HG02642 (cell line): ENCODE measurements around the gene CRYZL1.
"Not testable (repeated sequence)": the region's sequence is repeated elsewhere in the genome, so short reads cannot be mapped to it uniquely, and the experiment has no call there.

ENCODE experiments used
- ATAC-seq: cut with Tn5 transposase; IDR thresholded peaks from one replicate; pipeline ENCODE4 v1.9.1; 2021; ENCODE audit warnings: mild to moderate bottlenecking; ENCODE audit not compliant: unreplicated experiment, poor library complexity

Gene CRYZL1

DNA sequence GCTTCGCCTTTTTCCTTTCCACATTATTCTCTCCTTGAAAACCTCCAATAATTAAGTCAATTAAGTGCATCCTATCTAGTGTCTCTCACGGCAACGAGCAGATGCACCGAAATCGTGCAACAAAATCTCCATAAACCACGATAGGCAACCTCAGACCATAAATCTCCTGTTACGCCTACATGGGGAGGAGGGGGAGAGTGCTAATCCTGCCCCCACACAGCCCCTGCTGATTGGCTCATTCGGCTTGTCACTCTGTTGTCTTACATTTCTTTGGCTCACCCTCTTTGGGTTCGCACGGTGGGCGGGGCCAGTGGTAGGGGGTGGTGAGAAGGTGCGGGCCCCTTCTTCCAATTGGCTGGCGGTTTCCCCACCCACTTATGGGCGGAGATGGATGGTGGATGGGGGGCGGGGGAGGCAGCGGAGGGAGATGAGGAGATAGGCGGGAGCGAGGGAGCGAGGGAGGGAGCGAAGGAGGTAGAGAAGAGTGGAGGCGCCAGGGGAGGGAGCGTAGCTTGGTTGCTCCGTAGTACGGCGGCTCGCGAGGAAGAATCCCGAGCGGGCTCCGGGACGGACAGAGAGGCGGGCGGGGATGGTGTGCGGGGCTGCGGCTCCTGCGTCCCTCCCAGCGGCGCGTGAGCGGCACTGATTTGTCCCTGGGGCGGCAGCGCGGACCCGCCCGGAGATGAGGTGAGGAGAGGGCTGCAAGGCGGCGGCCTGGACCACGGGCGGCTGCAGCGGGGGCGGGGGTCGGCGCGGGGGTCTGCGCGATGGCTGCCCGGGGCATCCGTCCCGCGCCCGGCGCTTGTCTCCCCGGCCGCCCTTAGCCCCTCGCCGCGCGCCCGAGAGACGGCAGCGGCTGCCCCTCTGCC lies 720 bp upstream of the CRYZL1 start, which contains the start of gene ITSN1:
ITSN1 (plus strand) TSS at position 475 of the 869 bp plus-strand sequence. CDS start 76,328 bp downstream, outside the sequence.
- ATAC-seq: peak; percentile 88

DNA sequence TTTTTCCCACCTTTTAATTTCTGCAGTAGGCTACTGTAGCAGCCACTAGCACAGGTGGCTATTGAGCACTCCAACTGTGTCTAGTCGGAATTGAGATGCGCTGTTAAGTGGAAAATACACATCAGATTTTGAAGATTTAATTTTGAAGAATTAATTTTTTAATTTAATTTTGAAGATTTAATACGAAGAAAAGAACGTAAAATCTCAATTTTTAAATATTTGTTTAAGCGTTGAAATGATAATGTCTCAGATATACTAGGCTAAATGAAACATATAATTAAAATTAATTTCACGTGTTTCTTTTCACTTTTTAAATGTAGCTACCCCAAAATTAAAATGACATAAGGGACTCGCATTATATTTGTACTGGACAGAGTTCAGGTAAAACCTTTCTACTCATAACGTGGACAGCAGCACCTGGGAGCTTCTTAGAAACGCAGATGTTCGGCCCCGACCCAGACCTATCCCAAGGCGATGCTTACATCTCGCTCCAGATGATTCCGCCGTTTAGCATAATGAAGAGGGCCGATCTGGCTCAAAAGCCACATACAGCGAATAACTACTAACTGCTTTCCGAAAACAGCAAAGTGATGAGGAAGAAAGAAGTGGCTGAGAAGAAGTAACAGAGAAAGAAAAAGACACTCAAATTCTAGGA lies 717 bp downstream of the CRYZL1 start:
- no peak for ATAC-seq

DNA sequence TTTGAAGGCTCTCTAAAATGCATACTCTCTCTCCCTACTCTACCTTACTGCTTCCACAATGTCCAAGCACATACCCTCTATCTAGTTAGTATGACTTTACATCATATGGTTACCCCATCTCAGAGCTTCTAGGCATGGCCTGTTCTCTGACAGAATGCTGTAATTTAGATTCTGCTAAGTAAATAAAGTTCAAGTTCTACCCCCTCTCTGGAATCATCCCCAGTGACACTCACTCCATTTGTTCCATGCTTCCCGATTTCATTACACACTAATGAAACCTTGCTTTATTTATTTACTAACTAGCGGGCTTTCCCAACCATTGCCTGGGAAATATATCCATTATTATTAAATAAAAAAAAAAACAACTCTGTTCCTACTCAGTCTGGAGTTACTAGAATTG lies 7.3 kb downstream of the CRYZL1 start:
- ATAC-seq: no peak

DNA sequence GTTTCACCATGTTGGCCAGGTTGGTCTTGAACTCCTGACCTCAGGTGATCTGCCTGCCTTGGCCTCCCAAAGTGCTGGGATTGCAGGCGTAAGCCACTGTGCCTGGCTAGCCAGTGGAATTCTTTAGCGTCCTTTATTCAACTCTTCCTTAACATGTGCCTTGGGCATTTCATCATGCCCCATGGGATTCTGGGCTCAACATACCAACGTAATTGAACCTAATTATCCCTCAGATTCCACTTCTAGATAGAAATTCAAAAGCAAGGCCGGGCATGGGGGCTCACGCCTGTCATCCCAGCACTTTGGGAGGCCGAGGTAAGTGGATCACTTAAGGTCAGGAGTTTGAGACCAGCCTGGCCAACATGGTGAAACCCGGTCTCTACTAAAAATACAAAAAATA lies 15.4 kb downstream of the CRYZL1 start:
- not testable (repeated sequence) for ATAC-seq

DNA sequence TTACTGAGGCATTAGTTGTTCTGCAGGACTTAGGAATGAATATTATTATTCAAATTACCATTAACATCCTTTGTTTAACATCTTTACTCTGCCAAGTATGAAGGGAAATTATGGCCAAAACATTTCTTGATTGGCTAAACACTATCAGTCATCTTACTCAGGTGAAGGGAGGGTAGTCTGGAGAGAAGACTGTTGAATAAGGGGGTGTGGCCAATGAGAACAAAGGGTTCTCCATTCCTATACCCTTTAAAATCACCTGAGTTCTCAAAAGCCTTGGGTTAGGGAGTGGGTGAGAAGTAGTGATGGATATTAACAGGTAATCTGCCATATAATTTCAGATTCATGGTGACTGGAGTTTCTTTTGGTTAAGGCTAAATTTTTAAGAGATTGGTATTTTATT lies 19.3 kb downstream of the CRYZL1 start:
- no peak for ATAC-seq

DNA sequence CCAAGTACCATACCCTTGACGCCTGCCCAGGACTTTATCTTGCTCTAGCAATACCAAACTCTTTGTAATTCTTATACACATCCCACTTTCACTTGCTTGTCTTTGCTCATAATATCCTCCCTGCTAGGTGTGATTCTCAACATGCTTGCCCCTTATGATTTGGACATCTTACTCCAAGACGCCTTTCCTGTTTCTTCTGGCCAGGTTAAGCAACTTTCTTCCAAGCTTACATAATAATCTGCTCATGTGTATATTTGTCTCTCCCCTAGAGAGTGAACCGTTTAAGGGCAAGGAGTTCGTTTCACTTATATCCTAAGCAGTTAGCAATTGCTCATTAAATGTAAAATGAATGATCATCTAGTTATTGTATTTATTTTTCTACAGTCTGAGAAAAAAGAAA lies 21.8 kb downstream of the CRYZL1 start:
- ATAC-seq: no peak

DNA sequence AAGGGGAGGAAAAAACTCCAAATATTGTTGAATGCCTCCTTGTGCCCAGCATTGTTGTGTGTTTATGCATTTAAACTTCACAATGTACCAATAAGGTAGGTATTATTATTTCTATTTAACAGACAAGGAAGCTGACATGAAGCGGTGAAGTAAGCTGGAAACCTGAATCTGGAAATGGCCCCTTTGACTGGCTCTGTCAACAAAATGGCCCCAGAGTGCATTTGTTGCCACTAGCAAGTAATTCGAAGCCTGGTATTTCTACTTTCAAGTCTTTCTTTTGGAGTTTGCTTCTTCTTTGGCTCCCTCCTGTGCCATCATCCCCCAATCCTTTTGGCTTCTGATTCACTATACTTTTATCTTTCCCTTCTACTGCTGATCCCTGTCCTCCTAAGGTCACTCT lies 23.1 kb downstream of the CRYZL1 start:
- ATAC-seq: no peak

DNA sequence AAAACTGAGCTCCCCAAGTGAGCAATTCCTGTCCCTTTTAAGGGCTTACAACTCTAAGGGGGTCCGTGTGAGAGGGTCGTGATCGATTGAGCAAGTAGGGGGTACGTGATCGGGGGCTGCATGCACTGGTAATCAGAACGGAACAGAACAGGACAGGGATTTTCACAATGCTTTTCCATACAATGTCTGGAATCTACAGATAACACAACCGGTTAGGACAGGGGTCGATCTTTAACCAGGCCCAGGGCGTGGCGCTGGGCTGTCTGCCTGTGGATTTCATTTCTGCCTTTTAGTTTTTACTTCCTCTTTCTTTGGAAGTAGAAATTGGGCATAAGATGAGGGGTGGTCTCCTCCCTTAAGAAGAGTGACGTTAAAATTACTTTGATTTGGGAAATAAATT lies 24.0 kb downstream of the CRYZL1 start:
- ATAC-seq: not testable (repeated sequence)

DNA sequence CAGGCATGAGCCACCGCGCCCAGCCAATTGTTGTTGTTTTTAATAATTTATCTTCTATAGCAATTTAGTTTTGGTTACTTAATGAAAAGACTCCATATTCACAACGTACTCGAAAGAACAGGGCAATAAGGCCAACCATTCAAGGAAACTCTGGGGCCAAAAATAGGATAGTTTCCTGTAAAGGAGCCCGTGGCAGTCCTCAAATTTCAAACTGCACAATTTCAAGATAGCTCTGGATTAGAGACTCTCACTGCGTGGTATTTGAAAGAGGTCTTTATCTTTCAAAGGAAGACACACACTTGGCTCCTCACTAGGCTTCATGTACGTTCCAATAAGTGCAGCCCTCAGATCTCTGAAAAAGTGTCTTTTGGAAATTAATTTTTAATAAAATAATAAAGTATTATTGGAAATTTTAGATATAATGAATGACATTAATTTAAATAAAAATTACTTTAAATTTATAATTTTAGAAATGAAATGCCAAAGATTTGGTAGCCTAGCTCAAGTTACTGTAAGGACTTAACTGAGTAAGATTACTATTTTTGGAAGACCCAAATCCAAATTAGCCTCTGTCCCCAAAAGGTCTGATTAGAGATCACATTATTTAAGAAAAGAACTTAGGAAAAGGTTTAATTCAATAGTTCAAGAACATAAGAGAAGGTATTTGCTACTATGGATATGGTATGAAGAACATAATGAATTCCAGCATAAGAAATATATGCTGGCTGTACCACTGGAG lies 30.4 kb downstream of the CRYZL1 start:
- no peak for ATAC-seq

DNA sequence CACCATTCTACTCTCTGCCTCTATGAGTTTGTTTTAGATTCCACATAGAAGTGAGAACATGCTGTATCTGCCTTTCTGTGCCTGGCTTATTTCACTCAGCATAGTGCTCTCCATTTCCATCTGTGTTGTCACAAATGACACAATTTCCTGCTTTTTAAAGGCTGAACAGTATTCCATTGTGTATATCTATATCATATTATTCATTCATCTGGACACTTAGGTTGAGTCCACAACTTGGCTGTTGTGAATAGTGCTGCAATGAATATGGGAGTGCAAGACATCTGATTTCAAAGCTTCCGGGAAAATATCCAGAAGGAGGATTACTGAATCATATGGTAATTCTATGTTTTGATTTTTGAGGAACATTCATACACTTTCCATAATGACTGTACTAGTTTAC lies 33.0 kb downstream of the CRYZL1 start:
- no peak for ATAC-seq

DNA sequence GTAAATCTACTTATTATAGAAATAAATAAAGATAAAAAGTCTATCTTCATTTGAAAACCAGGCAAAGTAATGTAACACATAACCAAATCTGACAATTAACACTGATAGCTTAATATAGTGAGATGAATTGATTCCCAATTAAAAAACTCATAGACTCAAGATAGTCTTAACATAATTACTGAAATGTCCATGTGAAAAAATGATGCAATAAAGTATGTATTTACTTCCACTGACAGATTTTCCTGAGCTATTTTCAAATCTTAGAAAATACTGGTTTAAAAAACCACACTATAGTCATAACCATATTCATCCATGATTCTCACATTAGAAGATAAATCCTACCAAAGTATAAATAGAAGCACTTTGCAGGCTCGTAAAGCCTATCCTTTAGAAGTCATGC lies 43.5 kb downstream of the CRYZL1 start:
- no peak for ATAC-seq

DNA sequence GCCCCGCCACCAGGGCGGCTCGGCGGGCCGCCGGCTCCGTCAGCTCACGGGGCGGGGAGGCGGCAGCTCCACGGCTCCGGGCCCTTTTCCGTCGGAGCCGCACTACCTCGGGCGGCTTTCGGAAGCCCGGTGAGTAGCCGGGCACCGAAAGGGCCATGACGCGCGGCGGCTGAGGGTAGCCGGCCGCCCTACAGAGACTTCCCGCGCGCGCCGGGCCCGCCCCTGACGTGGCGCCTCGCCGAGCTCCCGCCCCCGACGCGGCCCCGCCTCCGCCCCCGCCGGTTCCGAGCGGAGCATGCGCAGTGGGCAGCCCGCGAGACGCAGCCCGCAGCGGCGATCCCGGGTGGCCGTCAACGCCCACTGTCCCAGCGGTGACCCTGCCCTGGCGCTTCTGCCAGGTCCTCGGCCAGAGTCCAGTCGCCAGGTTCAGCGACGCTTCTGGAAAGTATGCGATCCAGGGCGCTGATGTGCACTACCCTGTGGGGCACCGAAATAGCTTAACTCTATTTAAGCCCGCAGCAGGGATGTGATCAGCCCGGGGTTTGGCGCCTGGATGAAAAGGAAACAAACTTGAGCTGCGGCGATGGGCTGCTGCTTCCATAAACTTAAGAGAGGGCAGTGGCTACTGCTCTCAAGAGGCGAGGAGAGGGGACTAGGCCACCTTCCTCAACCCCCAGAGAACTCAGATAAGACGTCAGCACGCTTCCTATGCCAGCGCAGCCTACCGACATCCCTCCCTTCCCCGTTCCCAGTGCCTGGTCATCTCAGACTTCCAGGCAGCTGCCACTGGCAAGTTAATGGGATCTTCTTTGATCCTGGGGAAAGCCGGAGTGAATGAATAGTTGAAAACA lies 52.8 kb downstream of the CRYZL1 start, which contains the start of gene DONSON:
DONSON (minus strand) TSS at position 200 of the 851 bp plus-strand sequence; CDS start at position 157, 43 bp downstream.
- peak; percentile 94 for ATAC-seq

DNA sequence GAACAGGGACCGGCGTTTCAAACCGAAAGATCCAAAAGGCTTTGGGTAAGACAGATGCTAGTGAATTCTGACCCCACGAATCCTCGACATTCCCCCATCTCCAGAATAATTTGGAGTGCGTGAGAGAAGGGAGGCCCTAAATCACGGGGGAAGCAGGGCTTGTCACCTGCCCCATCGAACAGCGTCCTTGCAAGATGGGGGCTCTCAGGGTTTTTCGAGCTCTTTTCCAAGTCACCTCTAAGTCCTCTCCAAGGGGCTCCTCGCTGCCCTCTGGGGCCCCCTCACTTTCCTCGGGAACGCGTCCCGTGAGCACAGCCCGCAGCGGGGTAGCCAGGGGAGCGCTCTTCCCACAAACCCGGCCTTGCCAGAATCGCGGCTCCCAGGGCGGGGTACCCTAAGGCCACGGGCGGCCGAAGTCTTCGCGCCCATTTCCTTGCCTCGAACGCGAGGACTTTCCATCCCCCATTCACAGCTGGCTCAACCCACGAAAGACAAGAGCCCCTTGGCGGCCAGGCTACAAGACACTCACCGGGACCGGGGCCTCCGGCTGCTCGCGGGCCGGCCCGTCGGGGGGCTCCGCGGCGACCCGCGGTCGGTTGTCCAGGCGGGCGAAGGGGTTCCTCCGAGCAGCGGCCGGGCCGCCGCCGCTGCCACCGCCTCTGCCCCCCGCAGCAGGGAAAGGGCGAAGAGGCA lies 53.6 kb downstream of the CRYZL1 start:
- peak; percentile 35 for ATAC-seq

DNA sequence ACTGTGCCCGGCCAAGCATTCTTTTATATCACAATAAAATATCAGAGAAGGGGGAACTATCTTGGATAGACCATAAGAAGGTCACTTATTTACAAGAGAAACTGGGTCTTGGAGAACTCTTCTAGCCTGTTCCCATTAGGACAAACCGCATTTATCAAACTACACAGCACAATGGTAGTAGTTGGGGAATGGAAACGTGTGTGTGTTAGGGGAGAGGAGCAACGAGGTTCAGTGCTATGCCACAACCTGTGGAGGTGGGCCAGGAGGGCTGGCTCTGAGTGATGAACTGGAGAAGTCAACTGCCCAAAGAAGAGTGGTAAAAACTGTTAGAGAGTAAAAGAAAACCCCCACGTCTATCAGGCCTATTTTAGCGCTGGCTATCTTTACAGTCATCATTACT lies 54.6 kb downstream of the CRYZL1 start:
- no peak for ATAC-seq

DNA sequence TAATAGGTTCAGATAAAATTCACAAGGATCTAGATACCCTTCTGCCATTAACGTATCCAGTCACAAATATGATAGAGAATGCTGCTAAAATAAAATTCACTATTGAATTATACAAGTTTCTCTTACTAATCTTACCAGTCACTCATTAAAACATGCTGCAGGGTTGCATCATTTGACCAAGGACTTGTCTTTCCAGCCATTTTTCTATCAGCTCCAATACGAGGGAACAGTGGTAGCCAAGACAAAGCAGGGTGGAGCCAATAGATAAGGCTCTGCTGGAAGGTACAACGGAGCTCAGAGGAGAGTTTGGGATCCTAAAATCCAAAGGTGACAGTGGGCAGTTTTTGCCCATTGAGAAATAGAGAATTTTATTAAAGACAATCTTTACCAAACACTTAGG lies 57.1 kb downstream of the CRYZL1 start:
- ATAC-seq: no peak

DNA sequence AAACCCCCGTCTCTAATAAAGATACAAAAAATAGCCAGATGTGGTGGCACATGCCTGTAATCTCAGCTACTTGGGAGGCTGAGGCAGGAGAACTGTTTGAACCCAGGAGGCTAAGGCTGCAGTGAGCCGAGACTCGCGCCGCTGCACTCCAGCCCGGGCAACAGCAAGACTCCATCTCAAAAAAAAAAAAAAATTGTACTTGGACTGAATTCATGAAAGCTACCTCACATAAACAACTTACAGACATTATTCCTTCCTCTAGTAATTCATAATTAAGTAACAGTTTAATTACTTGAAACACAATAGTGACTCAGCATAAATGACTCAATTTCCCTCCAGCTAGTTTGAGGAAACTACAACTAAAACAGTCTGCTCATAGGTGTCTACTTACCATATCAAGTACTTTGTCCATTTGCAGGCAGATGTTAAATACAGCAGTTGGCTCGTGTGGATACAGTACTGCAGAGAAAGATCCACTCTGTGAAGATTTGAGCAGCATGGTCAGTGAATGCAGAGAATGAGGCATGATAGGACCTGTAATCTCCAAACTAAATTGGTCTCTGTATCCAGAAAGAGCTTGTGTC lies 62.5 kb downstream of the CRYZL1 start:
- ATAC-seq: no peak

DNA sequence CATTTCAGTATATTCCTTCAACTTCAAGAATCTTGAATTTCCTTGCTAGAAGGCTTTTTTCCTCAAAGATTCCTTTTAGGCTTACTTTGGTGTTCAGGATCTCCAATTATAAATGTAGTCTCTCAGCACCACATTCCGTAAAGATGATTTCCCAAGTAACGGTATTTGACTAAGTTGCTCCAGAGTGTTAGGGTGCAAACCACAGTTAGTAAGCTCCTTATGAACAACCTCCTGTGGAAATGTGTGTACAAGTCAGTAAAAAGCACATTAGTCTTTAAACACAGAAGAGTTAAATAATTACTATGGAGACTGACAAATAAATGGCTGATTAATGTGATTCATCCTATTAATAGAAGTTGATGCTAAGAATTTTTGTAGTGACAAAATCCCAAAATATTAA lies 63.3 kb downstream of the CRYZL1 start:
- ATAC-seq: no peak

DNA sequence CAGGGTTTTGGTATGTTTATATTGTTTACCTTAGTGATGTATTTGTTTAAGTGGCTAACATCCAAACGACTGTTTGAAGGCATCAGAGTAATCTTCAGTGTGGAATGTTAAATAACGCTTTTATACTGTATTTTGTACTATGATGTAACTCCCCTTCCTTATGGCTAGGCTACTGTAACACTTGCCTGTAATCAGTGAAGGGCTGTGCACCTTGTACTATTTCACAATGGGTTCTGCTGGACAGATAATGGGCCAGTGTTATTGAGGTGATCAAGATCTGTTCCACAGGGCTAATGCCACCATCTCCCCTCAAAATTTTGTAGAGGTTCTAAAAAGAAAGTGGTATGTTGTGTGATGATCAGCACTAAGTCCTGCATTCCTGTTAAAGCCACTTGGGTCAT lies 64.8 kb downstream of the CRYZL1 start:
- ATAC-seq: not testable (repeated sequence)

DNA sequence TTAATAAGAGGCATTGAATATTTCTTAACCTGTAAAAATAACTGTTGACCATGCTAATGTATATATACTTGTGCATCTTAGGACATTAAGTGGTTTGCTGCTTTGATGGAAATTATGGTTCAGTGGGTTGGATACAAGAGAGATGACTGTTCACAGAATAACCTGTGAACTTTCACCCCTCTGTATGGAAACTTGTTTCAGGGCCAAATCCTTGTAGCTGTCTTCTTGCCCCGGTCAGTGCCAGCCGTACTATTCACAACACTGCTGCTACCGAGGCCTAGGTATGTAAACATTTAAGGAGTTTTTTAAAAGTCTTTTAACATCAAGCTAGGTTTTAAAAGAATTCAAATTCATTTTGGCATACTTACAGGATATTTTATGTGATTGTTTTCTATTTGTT lies 69.2 kb downstream of the CRYZL1 start:
- no peak for ATAC-seq
